Lung (tissue), 13 donors: ENCODE results near the gene TENM3. TPM values are rescaled to one million over a fixed set of nuclear protein-coding genes. Genes with fewer than 3 reads are reported as not detected.

Experiments used
- ATAC-seq: fragments of 200-7000 bp; cut with Tn5 transposase; one replicate; pipeline ENCODE4 v1.9.1; 2020; ENCODE audit warnings: moderate number of reproducible peaks; ENCODE audit not compliant: insufficient read depth, low FRiP score
- DNase-seq, 3 donors: peaks; one replicate each; pipeline ENCODE4 v3.0.0-alpha.2; 2013 to 2017
- H3K27ac ChIP-seq, 2 donors: one replicate each; pipeline ENCODE4 v1.5.1; 2013; ENCODE audit warnings: mild to moderate bottlenecking in 2 of 2, moderate library complexity in 2 of 2, control low read depth in 1 of 2, inconsistent platforms in 1 of 2, low read depth in 1 of 2, low read length in 1 of 2
- H3K27me3 ChIP-seq, 3 donors: one replicate each; pipeline ENCODE4 v1.5.1; 2013; ENCODE audit warnings: low read length in 2 of 3; ENCODE audit not compliant: control insufficient read depth in 3 of 3, insufficient read depth in 3 of 3
- H3K36me3 ChIP-seq, 4 donors: one replicate each; pipeline ENCODE4 v1.5.1; 2013; ENCODE audit warnings: low read length in 4 of 4, mild to moderate bottlenecking in 1 of 4, moderate library complexity in 1 of 4; ENCODE audit not compliant: control insufficient read depth in 4 of 4, insufficient read depth in 4 of 4
- H3K4me1 ChIP-seq, 5 donors: one replicate each; pipeline ENCODE4 v1.5.1; 2013; ENCODE audit warnings: low read length in 5 of 5, mild to moderate bottlenecking in 2 of 5, moderate library complexity in 1 of 5; ENCODE audit not compliant: control insufficient read depth in 5 of 5, insufficient read depth in 5 of 5
- H3K4me3 ChIP-seq: one replicate; pipeline ENCODE4 v1.5.1; 2013; ENCODE audit warnings: mild to moderate bottlenecking, control low read depth, moderate library complexity
- H3K9ac ChIP-seq, 2 donors: one replicate each; pipeline ENCODE4 v1.5.1; 2013; ENCODE audit warnings: low read length in 2 of 2, control low read depth in 1 of 2; ENCODE audit not compliant: insufficient read depth in 1 of 2
- H3K9me3 ChIP-seq, 4 donors: one replicate each; pipeline ENCODE4 v1.5.1; 2013; ENCODE audit warnings: low read length in 3 of 4, mild to moderate bottlenecking in 1 of 4, moderate library complexity in 1 of 4; ENCODE audit not compliant: control insufficient read depth in 4 of 4, insufficient read depth in 3 of 4
- CTCF ChIP-seq: IDR thresholded peaks from 2 replicates; pipeline ENCODE4 v1.5.1; 2012; ENCODE audit warnings: mild to moderate bottlenecking; ENCODE audit errors: control extremely low read depth, extremely low read depth
- WGBS, 2 donors: extraction: QIAGEN DNeasy Blood & Tissue Kit; methylation state at CpG; one replicate each; pipeline ENCODE4 v1.1.7; 2013; 5-methylcytosine and 5-hydroxymethylcytosine counted together
- polyA plus RNA-seq, 2 donors: library from polyadenylated mRNA; stranded (reverse); fragments of 200-250 nt; gene quantifications; one replicate each; pipeline ENCODE4 v1.2.1, GENCODE V29; 2013
- small RNA-seq: library from RNA; depleted of rRNA; stranded (forward); fragments of <200 nt; gene quantifications from one replicate; pipeline ENCODE3, GENCODE V24; 2014; ENCODE audit warnings: low replicate concordance
- total RNA-seq, 2 donors: library from RNA; depleted of rRNA in 1 of 2; stranded (reverse); fragments of >200 nt in 1 of 2; gene quantifications; one replicate each; pipeline ENCODE4 v1.2.1, GENCODE V29; 2014 to 2021
- donor health status: control.
- donor health status: control.
- donor health status: Bipolar disorder and iron deficiency.
- donor health status: healthy.
- donor health status: DM: yes; HTN: yes; CAD: no.

Gene TENM3
- total and polyA plus RNA-seq, 4 donors, result 0.14 to 5.3 (median 2.2) TPM

- H3K27me3 ChIP-seq, result no peaks in the 10 kb centered on the region
- H3K4me1 ChIP-seq, result no peaks in the 10 kb centered on the region
- WGBS, 2 donors, result 90 to 95% methylated on average over 27 of the region's 27 CpGs
- no peak overlapping the region for H3K9ac ChIP-seq
- no peak for DNase-seq
- no peak overlapping the region for H3K27ac ChIP-seq
- no peak overlapping the region for H3K4me3 ChIP-seq
- no peaks in the 10 kb centered on the region for H3K9me3 ChIP-seq
- no peak for TF ChIP-seq CTCF
- no peaks in the 10 kb centered on the region for H3K36me3 ChIP-seq
- no peak for ATAC-seq
Observed at GRCh38 chr4:182847576-182848450, 604.6 kb downstream of the TENM3 start.

- H3K27me3 ChIP-seq, result no peaks in the 10 kb centered on the region
- WGBS, 2 donors, result 93% methylated on average over 6 of the region's 6 CpGs
- H3K9me3 ChIP-seq, result peaks cover 0 to 4% (median 2%) of the 10 kb centered on the region in 4 donors
- no peak overlapping the region for H3K4me3 ChIP-seq
- H3K9ac ChIP-seq, result no peak overlapping the region
- DNase-seq (no peak), ATAC-seq (no peak)
- no peak overlapping the region for H3K27ac ChIP-seq
- no peaks in the 10 kb centered on the region for H3K36me3 ChIP-seq
- no peak for TF ChIP-seq CTCF
- H3K4me1 ChIP-seq, result no peaks in the 10 kb centered on the region
Observed at GRCh38 chr4:182848685-182849084, 605.5 kb downstream of the TENM3 start.

Small RNA genes lying within 50 kb of the gene (small RNA-seq; reads per million reads assigned to genes)
- gene RN7SKP67 (not detected), gene RNU2-34P (0.06 reads per million)
